Kidney epithelial cell (primary cell): ENCODE measurements around the gene FAM163B. TPM values are rescaled to one million over a fixed set of nuclear protein-coding genes. Genes with fewer than 3 reads are reported as not detected.
A peak's percentile ranks its signal among the peaks of the same experiment; 100 is the strongest.

Experiments used
- DNase-seq: peaks from one replicate; pipeline ENCODE4 v3.0.0-alpha.2; 2010; ENCODE audit warnings: low read depth
- H3K27me3 ChIP-seq: 2 replicates; pipeline ENCODE4 v1.6.0; 2011; ENCODE audit warnings: low read length; ENCODE audit not compliant: control insufficient read depth, insufficient read depth
- H3K36me3 ChIP-seq: 2 replicates; pipeline ENCODE4 v1.5.1; 2011; ENCODE audit warnings: low read length; ENCODE audit not compliant: control insufficient read depth, insufficient read depth
- H3K4me3 ChIP-seq: 2 replicates; pipeline ENCODE4 v1.5.1; 2011; ENCODE audit warnings: low read depth, mild to moderate bottlenecking, control low read depth, low read length
- CTCF ChIP-seq: IDR thresholded peaks from 2 replicates; pipeline ENCODE4 v1.5.1; 2011; ENCODE audit warnings: mild to moderate bottlenecking, moderate library complexity, low read length, control low read depth, inconsistent platforms; ENCODE audit not compliant: insufficient read depth, poor library complexity, severe bottlenecking
- total RNA-seq: library from RNA; depleted of rRNA; stranded (reverse); fragments of >200 nt; gene quantifications from 2 replicates; pipeline ENCODE4 v1.2.3, GENCODE V29; 2015

FAM163B gene
- total RNA-seq, 1 donor from 2014 or later = not detected

- TF ChIP-seq CTCF = peak; percentile 3
- H3K27me3 ChIP-seq = peaks cover 36% of the 10 kb centered on the region
- no peak for DNase-seq
- H3K36me3 ChIP-seq = no peaks in the 10 kb centered on the region
- H3K4me3 ChIP-seq = no peak overlapping the region
These were observed 5.0 kb downstream of the FAM163B start for GRCh38 chr9:133604214-133604613.

- no peak for DNase-seq
These were observed 5.9 kb downstream of the FAM163B start for GRCh38 chr9:133603135-133603927.

GRCh38 chr9:133602277-133602676, 6.9 kb downstream of the FAM163B start:
- no peaks in the 10 kb centered on the region for H3K36me3 ChIP-seq
- H3K4me3 ChIP-seq = no peak overlapping the region
- H3K27me3 ChIP-seq = peaks cover 21% of the 10 kb centered on the region
- DNase-seq = no peak
- no peak for TF ChIP-seq CTCF

More at GRCh38 chr9:133603135-133603927, 5.9 kb downstream of the FAM163B start:
- Histone ChIP-seq H3K27me3 (peaks cover 30% of the 10 kb centered on the region), H3K36me3 (no peaks in the 10 kb centered on the region), H3K4me3 (no peak overlapping the region)
- TF ChIP-seq CTCF = no peak

- TF ChIP-seq CTCF = no peak
- no peak overlapping the region for H3K4me3 ChIP-seq
- no peak for DNase-seq
- peaks cover 20% of the 10 kb centered on the region for H3K27me3 ChIP-seq
- H3K36me3 ChIP-seq = no peaks in the 10 kb centered on the region
These were observed 7.4 kb downstream of the FAM163B start for GRCh38 chr9:133601746-133602145.

GRCh38 chr9:133600739-133601138, 8.4 kb downstream of the FAM163B start:
- no peaks in the 10 kb centered on the region for H3K36me3 ChIP-seq
- TF ChIP-seq CTCF = no peak
- peaks cover 13% of the 10 kb centered on the region for H3K27me3 ChIP-seq
- H3K4me3 ChIP-seq = no peak overlapping the region
- no peak for DNase-seq
